Neural progenitor cell (in vitro differentiated cells): ENCODE results near the gene SAMD4A. TPM values are rescaled to one million over a fixed set of nuclear protein-coding genes. Genes with fewer than 3 reads are reported as not detected.
A peak's percentile ranks its signal among the peaks of the same experiment; 100 is the strongest.

Experiments used
- DNase-seq: peaks from one replicate; pipeline ENCODE4 v3.0.0-alpha.2; 2016; ENCODE audit warnings: low spot score
- H2AFZ ChIP-seq: fragments of 200-600 bp; sonication (generic); replicated peaks from 2 replicates; pipeline ENCODE4 v1.6.1; 2016; ENCODE audit warnings: antibody characterized with exemption
- H3F3A ChIP-seq: fragments of 200-600 bp; sonication (generic); 2 replicates; pipeline ENCODE4 v1.6.1; 2016; ENCODE audit warnings: antibody characterized with exemption, low read depth
- H3K27ac ChIP-seq: fragments of 200-600 bp; sonication (generic); 2 replicates; pipeline ENCODE4 v1.5.1; 2016; ENCODE audit warnings: mild to moderate bottlenecking
- H3K27me3 ChIP-seq: fragments of 200-600 bp; sonication (generic); 2 replicates; pipeline ENCODE4 v1.6.1; 2016; ENCODE audit warnings: mild to moderate bottlenecking, moderate library complexity
- H3K36me3 ChIP-seq: fragments of 200-600 bp; sonication (generic); 2 replicates; pipeline ENCODE4 v1.5.1; 2016
- H3K4me1 ChIP-seq: fragments of 200-600 bp; sonication (generic); 2 replicates; pipeline ENCODE4 v1.6.1; 2016; ENCODE audit warnings: mixed run types
- H3K4me2 ChIP-seq: fragments of 200-600 bp; sonication (generic); 2 replicates; pipeline ENCODE4 v1.6.1; 2016
- H3K4me3 ChIP-seq: fragments of 200-600 bp; sonication (generic); 2 replicates; pipeline ENCODE4 v1.5.1; 2016
- H3K79me2 ChIP-seq: fragments of 200-600 bp; sonication (generic); 2 replicates; pipeline ENCODE4 v1.6.1; 2016; ENCODE audit warnings: low read depth
- H3K9ac ChIP-seq: fragments of 200-600 bp; sonication (generic); 2 replicates; pipeline ENCODE4 v1.6.1; 2016
- H3K9me3 ChIP-seq: fragments of 200-600 bp; sonication (generic); 2 replicates; pipeline ENCODE4 v1.5.1; 2016; ENCODE audit warnings: low read depth
- H4K20me1 ChIP-seq: fragments of 200-600 bp; sonication (generic); 2 replicates; pipeline ENCODE4 v1.6.1; 2016; ENCODE audit warnings: low read depth
- H3K27ac Mint-ChIP-seq: 3 replicates; pipeline ENCODE4 v1.8.0; 2021; ENCODE audit warnings: mixed read lengths
- H3K27me3 Mint-ChIP-seq: 2 replicates; pipeline ENCODE4 v1.8.0; 2022; ENCODE audit warnings: low read depth, mild to moderate bottlenecking, inconsistent platforms, moderate library complexity, mixed read lengths; ENCODE audit not compliant: insufficient read depth
- H3K36me3 Mint-ChIP-seq: 3 replicates; pipeline ENCODE4 v1.8.0; 2021; ENCODE audit warnings: mixed read lengths
- H3K4me1 Mint-ChIP-seq: 3 replicates; pipeline ENCODE4 v1.8.0; 2021; ENCODE audit warnings: mixed read lengths
- H3K4me3 Mint-ChIP-seq: 3 replicates; pipeline ENCODE4 v1.8.0; 2021; ENCODE audit warnings: mild to moderate bottlenecking, moderate library complexity, mixed read lengths
- H3K9me3 Mint-ChIP-seq: 3 replicates; pipeline ENCODE4 v1.8.0; 2020; ENCODE audit warnings: mixed read lengths
- EZH2 ChIP-seq: fragments of 200-600 bp; sonication (generic); IDR thresholded peaks from 2 replicates; pipeline ENCODE4 v1.6.1; 2017; ENCODE audit warnings: antibody characterized with exemption, mild to moderate bottlenecking, moderate library complexity
- EZH2phosphoT487 ChIP-seq: fragments of 200-600 bp; sonication (generic); IDR thresholded peaks from 2 replicates; pipeline ENCODE4 v1.6.1; 2017; ENCODE audit warnings: antibody characterized with exemption
- total RNA-seq: library from RNA; depleted of rRNA; stranded (reverse); fragments of >200 nt; gene quantifications from 2 replicates; pipeline ENCODE4 v1.2.3, GENCODE V29; 2015; ENCODE audit warnings: low replicate concordance
- TF ChIP-seq, protein P1 (sequence below): fragments of 200-600 bp; sonication (generic); IDR thresholded peaks from 2 replicates; pipeline ENCODE4 v1.5.1; 2017; ENCODE audit warnings: antibody characterized with exemption, mild to moderate bottlenecking

The SAMD4A gene
- total RNA-seq, 1 donor from 2014 or later: 4.3 TPM

DNA sequence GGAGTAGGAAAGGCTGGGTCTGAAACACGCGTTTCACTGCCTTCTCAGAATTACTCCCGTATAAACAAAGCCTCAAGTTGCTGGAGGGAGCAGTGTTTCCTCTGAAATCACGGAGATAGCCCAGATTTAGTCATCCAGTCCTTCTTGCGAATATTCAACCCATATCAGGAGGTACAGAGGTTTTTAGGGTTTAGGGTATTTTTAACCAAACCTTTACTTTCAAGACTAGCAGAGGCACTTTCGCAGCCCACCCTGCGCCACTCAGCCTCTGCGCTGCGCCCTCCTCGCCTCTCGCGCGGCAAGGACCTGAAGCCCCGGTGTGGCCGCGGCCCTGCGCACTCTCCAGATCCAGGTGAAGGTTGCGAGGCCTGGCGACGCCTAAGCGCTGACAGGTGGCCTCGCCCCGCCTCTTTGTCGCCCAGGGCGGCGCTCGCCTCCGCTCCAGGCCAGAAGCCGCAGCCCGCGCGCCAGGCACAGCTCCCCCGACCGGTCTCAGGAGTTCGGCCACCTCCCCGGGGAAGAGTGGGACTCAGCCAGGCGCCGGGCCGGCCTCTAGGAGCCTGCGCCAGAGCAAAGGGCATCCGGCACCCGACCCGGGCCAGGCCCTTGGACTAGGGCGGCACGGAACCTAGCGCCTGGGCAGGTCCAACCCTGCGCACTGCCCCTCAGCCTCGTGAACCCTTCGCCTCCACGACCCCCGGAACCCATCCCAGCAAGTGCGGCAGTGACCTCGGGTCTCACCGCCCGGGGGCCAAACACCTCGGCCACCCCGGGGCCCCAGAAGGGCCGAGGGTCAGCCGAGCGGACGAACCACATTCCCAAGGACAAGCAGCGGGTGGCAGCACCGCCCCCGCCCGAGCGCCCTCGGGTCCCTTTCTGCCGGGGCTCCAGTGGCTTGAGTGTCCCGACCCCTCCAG lies 1.8 kb upstream of the SAMD4A start:
- Histone ChIP-seq H3K36me3 (no peaks in the 10 kb centered on the region), H3K27me3 (peaks cover 65% of the 10 kb centered on the region), H3K4me1 (peaks cover 10% of the 10 kb centered on the region), H3K4me2 (peak overlapping the region; percentile 90), H3F3A (peaks cover 25% of the 10 kb centered on the region), H2AFZ (peak overlapping the region; percentile 91), H3K27ac (no peak overlapping the region), H3K9ac (no peak overlapping the region), H4K20me1 (peaks cover 7% of the 10 kb centered on the region), H3K4me3 (peak overlapping the region; percentile 61), H3K9me3 (no peaks in the 10 kb centered on the region), H3K79me2 (no peaks in the 10 kb centered on the region)
- DNase-seq: peak; percentile 82
- H3K4me3 Mint-ChIP-seq: peak overlapping the region; percentile 88
- H3K4me1 Mint-ChIP-seq: peaks cover 18% of the 10 kb centered on the region
- H3K36me3 Mint-ChIP-seq: peaks cover under 1% of the 10 kb centered on the region
- no peaks in the 10 kb centered on the region for H3K9me3 Mint-ChIP-seq
- TF ChIP-seq EZH2 (peak; percentile 16), EZH2phosphoT487 (no peak)
- H3K27ac Mint-ChIP-seq: no peak overlapping the region
- H3K27me3 Mint-ChIP-seq: peaks cover 7% of the 10 kb centered on the region

DNA sequence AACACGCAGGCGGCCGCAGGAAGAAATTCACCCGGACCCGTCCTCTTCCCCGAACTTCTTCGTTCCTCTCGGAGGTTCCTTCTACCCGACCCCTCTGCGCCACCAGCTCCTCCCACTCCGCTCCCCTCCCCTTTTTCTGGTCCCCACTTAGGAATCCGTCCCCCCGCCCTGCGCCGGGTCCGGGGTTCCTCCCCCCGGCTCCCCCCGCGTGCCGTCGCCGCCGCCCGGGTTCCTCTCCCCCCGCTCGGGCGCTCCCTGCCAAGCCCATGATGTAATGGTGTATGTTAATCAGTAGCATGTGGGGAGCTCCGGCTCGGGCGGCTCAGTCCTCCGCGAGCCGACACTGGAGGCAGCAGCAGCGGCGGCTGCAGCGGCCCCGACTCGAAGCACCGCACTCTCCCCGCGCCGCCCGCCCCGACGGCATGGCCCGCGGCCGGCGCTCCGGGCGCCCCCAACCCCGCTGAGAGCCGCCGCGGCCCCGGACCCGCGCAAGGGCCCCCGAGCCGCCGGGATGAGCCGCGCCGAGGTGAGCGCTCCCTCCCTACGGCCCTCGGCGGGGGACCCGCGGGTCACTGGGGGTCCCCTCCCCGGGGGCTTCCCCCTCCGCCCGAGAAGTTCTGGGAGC lies 1.0 kb upstream of the SAMD4A start:
- peak; percentile 88 for DNase-seq
- peak overlapping the region; percentile 90 for H3K4me2 ChIP-seq
- no peaks in the 10 kb centered on the region for H3K9me3 ChIP-seq
- H3K9me3 Mint-ChIP-seq: no peaks in the 10 kb centered on the region
- H3K79me2 ChIP-seq: no peaks in the 10 kb centered on the region
- H3K4me3 ChIP-seq: peak overlapping the region; percentile 61
- peak overlapping the region; percentile 91 for H2AFZ ChIP-seq
- H3K27me3 ChIP-seq: peaks cover 66% of the 10 kb centered on the region
- H3K27me3 Mint-ChIP-seq: peaks cover 7% of the 10 kb centered on the region
- H3K36me3 Mint-ChIP-seq: peaks cover 3% of the 10 kb centered on the region
- H3K36me3 ChIP-seq: no peaks in the 10 kb centered on the region
- H4K20me1 ChIP-seq: peaks cover 7% of the 10 kb centered on the region
- H3K27ac Mint-ChIP-seq: no peak overlapping the region
- peaks cover 25% of the 10 kb centered on the region for H3F3A ChIP-seq
- TF ChIP-seq, protein P1, sequence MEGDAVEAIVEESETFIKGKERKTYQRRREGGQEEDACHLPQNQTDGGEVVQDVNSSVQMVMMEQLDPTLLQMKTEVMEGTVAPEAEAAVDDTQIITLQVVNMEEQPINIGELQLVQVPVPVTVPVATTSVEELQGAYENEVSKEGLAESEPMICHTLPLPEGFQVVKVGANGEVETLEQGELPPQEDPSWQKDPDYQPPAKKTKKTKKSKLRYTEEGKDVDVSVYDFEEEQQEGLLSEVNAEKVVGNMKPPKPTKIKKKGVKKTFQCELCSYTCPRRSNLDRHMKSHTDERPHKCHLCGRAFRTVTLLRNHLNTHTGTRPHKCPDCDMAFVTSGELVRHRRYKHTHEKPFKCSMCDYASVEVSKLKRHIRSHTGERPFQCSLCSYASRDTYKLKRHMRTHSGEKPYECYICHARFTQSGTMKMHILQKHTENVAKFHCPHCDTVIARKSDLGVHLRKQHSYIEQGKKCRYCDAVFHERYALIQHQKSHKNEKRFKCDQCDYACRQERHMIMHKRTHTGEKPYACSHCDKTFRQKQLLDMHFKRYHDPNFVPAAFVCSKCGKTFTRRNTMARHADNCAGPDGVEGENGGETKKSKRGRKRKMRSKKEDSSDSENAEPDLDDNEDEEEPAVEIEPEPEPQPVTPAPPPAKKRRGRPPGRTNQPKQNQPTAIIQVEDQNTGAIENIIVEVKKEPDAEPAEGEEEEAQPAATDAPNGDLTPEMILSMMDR: no peak
- peak; percentile 65 for TF ChIP-seq EZH2
- peak; percentile 4 for TF ChIP-seq EZH2phosphoT487
- peaks cover 21% of the 10 kb centered on the region for H3K4me1 Mint-ChIP-seq
- H3K4me1 ChIP-seq: peaks cover 10% of the 10 kb centered on the region
- peak overlapping the region; percentile 88 for H3K4me3 Mint-ChIP-seq
- no peak overlapping the region for H3K27ac ChIP-seq
- no peak overlapping the region for H3K9ac ChIP-seq

DNA sequence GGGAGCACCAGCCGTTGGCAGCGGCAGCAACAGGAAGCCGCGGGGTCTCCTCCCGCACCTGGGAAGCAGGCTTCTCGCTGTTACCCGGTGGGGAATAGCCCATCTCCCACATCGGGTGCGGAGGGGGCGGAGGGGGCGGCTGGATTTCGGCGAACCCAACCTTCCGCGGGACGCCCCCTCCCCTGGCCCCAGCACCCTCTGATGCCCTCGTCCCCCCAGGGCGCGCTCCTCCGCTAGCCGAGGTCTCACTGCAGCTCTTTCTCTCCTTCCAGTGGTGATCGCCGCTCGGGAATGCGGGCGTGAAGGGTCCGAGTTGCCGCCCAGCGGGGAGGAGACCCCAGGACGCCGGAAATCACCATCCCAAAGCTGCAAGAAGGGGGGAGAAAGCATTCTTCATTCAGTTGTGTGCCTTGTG lies 303 bp downstream of the SAMD4A start:
- Histone ChIP-seq H2AFZ (peak overlapping the region; percentile 91), H3K4me2 (peak overlapping the region; percentile 90), H3K4me1 (peaks cover 10% of the 10 kb centered on the region), H3K9me3 (no peaks in the 10 kb centered on the region), H3K36me3 (no peaks in the 10 kb centered on the region), H3F3A (peaks cover 25% of the 10 kb centered on the region), H3K27me3 (peaks cover 66% of the 10 kb centered on the region), H3K4me3 (peak overlapping the region; percentile 61), H3K9ac (no peak overlapping the region), H4K20me1 (peaks cover 7% of the 10 kb centered on the region), H3K27ac (no peak overlapping the region), H3K79me2 (no peaks in the 10 kb centered on the region)
- peaks cover 5% of the 10 kb centered on the region for H3K9me3 Mint-ChIP-seq
- H3K36me3 Mint-ChIP-seq: peaks cover 8% of the 10 kb centered on the region
- TF ChIP-seq EZH2phosphoT487: no peak
- TF ChIP-seq, protein P1: no peak
- TF ChIP-seq EZH2: no peak
- peaks cover 21% of the 10 kb centered on the region for H3K4me1 Mint-ChIP-seq
- H3K4me3 Mint-ChIP-seq: peak overlapping the region; percentile 98
- peaks cover 7% of the 10 kb centered on the region for H3K27me3 Mint-ChIP-seq
- H3K27ac Mint-ChIP-seq: peak overlapping the region; percentile 78
- DNase-seq: peak; percentile 69
